ENCODE data around the gene TMCO4. TPM values are rescaled to one million over a fixed set of nuclear protein-coding genes. Genes with fewer than 3 reads are reported as not detected.
A peak's percentile ranks its signal among the peaks of the same experiment; 100 is the strongest.

Gene TMCO4
- total and polyA plus RNA-seq, 8 donors, result 12.6 to 25.1 (median 17.3) TPM

- 47 to 49% methylated on average over 10 of the region's 10 CpGs for WGBS, 2 donors
- no peaks in the 10 kb centered on the region for H3K4me1 ChIP-seq
- peaks cover 0 to 11% (median 0%) of the 10 kb centered on the region in 3 donors for H3K36me3 ChIP-seq
- H3K9me3 ChIP-seq, result no peaks in the 10 kb centered on the region
- H3K27ac ChIP-seq, result peak overlapping the region in 1 of 4 donors; percentile 62
- peak; percentile 69 to 86 (median 77) for ATAC-seq
- intact Hi-C loops (cut with DNase I), result no loop called here
- no peak overlapping the region for H3K4me3 ChIP-seq
- no peak for TF ChIP-seq CTCF (IDR thresholded peaks at IDR 0.05)
- H3K27me3 ChIP-seq, result no peaks in the 10 kb centered on the region
- peak in 2 of 6 donors; percentile 58 to 61 for DNase-seq
- FAIRE-seq, result no peak
These were observed 45.2 kb downstream of the TMCO4 start for GRCh38 chr1:19754482-19754881.

DNA sequence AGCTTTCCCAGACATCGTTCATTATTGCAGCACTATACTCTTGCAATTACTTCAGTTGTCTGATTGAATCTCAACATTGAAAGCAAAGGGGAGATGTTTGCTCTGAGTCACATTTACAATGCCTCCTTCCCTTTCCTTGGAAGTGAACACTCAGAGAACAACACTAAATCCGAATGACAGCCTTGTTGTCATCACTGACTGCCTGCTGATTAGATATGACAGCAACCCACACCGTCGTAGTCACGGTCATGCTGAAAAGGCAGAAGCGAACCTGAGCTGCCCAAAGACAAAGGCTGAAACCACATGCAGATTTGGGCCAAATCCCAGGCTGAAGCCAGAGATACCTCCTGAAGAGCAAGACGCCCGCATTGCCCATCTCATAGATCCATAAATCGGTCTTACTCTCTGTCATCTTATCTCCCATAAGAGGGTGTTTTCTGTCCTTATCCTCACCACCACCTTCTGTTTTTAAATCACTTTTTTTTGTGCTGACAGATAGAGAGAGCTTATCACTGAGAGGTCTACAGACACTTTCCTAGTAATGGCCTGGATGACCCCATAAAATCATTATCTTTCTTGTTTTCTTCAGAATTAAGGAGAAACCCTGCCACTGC is 47.5 kb downstream of the TMCO4 start:
- no peak for FAIRE-seq

GRCh38 chr1:19750882-19751276 is 48.8 kb downstream of the TMCO4 start:
- Histone ChIP-seq H3K4me1 (no peaks in the 10 kb centered on the region), H3K36me3 (peaks cover 5 to 19% (median 7%) of the 10 kb centered on the region in 3 donors), H3K9me3 (no peaks in the 10 kb centered on the region), H3K27me3 (no peaks in the 10 kb centered on the region), H3K4me3 (no peak overlapping the region), H3K27ac (no peak overlapping the region)
- intact Hi-C loops (cut with DNase I), result no loop called here
- ATAC-seq (no peak), DNase-seq (no peak), FAIRE-seq (no peak)
- 92 to 96% methylated on average over 3 of the region's 3 CpGs for WGBS, 2 donors
- no peak for TF ChIP-seq CTCF (IDR thresholded peaks at IDR 0.05)

More for the DNA sequence above, 47.5 kb downstream of the TMCO4 start:
- no peak for TF ChIP-seq CTCF (IDR thresholded peaks at IDR 0.05)
- Histone ChIP-seq H3K27ac (no peak overlapping the region), H3K36me3 (peaks cover 0 to 11% (median 2%) of the 10 kb centered on the region in 3 donors), H3K4me1 (no peaks in the 10 kb centered on the region), H3K9me3 (no peaks in the 10 kb centered on the region), H3K4me3 (no peak overlapping the region), H3K27me3 (no peaks in the 10 kb centered on the region)
- ATAC-seq, result no peak
- WGBS, 2 donors, result 92 to 93% methylated on average over 9 of the region's 9 CpGs
- DNase-seq, result no peak
- intact Hi-C loops (cut with DNase I), result no loop called here

- 83 to 91% methylated on average over 15 of the region's 15 CpGs for WGBS, 2 donors
- H3K27me3 ChIP-seq, result no peaks in the 10 kb centered on the region
- peaks cover 6 to 25% (median 7%) of the 10 kb centered on the region in 3 donors for H3K36me3 ChIP-seq
- no peak for FAIRE-seq
- no peak overlapping the region for H3K27ac ChIP-seq
- ATAC-seq, result no peak
- TF ChIP-seq CTCF (IDR thresholded peaks at IDR 0.05), result no peak
- no peak overlapping the region for H3K4me3 ChIP-seq
- H3K9me3 ChIP-seq, result no peaks in the 10 kb centered on the region
- no peaks in the 10 kb centered on the region for H3K4me1 ChIP-seq
- intact Hi-C loops (cut with DNase I), result no loop called here
- DNase-seq, result no peak
These were observed 49.4 kb downstream of the TMCO4 start for GRCh38 chr1:19750101-19750881.

- ATAC-seq (no peak), DNase-seq (no peak), FAIRE-seq (no peak)
- no peak for TF ChIP-seq CTCF (IDR thresholded peaks at IDR 0.05)
- 100% methylated on average over 1 of the region's 1 CpG for WGBS, 2 donors
- no peaks in the 10 kb centered on the region for H3K27me3 ChIP-seq
- H3K4me1 ChIP-seq, result no peaks in the 10 kb centered on the region
- H3K27ac ChIP-seq, result no peak overlapping the region
- no peaks in the 10 kb centered on the region for H3K9me3 ChIP-seq
- no peak overlapping the region for H3K4me3 ChIP-seq
- intact Hi-C loops (cut with DNase I), result no loop called here
- H3K36me3 ChIP-seq, result peaks cover 6 to 26% (median 7%) of the 10 kb centered on the region in 3 donors
These were observed 50.0 kb downstream of the TMCO4 start for GRCh38 chr1:19749685-19750084.
